Neuronal stem cell (in vitro differentiated cells): ENCODE data around the gene CROCC2.
A peak's percentile ranks its signal among the peaks of the same experiment; 100 is the strongest.

ENCODE experiments used
- DNase-seq: peaks from one replicate; pipeline ENCODE4 v3.0.0-alpha.2; 2013; ENCODE audit warnings: low spot score
- H2AFZ ChIP-seq: one replicate; pipeline ENCODE4 v1.6.1; 2013; ENCODE audit warnings: mild to moderate bottlenecking, low read length, inconsistent platforms
- H2AK5ac ChIP-seq: 2 replicates; pipeline ENCODE4 v1.6.1; 2013; ENCODE audit warnings: low read depth, mild to moderate bottlenecking, inconsistent platforms, low read length, moderate library complexity, mixed read lengths
- H2BK120ac ChIP-seq: 2 replicates; pipeline ENCODE4 v1.6.1; 2013; ENCODE audit warnings: low read depth, mild to moderate bottlenecking, inconsistent platforms, low read length, moderate library complexity, mixed read lengths
- H2BK12ac ChIP-seq: one replicate; pipeline ENCODE4 v1.6.1; 2013; ENCODE audit warnings: low read length, inconsistent platforms
- H2BK15ac ChIP-seq: 2 replicates; pipeline ENCODE4 v1.6.1; 2013; ENCODE audit warnings: mild to moderate bottlenecking, low read length, inconsistent platforms, mixed read lengths
- H2BK5ac ChIP-seq: one replicate; pipeline ENCODE4 v1.6.1; 2013; ENCODE audit warnings: inconsistent platforms, mild to moderate bottlenecking, low read length, moderate library complexity
- H3K14ac ChIP-seq: one replicate; pipeline ENCODE4 v1.6.1; 2013; ENCODE audit warnings: low read length, inconsistent platforms
- H3K18ac ChIP-seq: 2 replicates; pipeline ENCODE4 v1.6.1; 2013; ENCODE audit warnings: low read length, inconsistent platforms
- H3K23ac ChIP-seq: 2 replicates; pipeline ENCODE4 v1.6.1; 2013; ENCODE audit warnings: low read depth, mild to moderate bottlenecking, mixed read lengths, low read length, inconsistent platforms; ENCODE audit not compliant: poor library complexity
- H3K27ac ChIP-seq: replicated peaks from 3 replicates; pipeline ENCODE4 v1.5.1; 2013; ENCODE audit warnings: low read length, inconsistent platforms
- H3K27me3 ChIP-seq, 3 experiments: 2 replicates each; pipeline ENCODE4 v1.6.1; 2013; ENCODE audit warnings: low read length in 3 of 3, mild to moderate bottlenecking in 2 of 3, inconsistent platforms in 1 of 3, low read depth in 1 of 3, mixed read lengths in 1 of 3, moderate library complexity in 1 of 3; ENCODE audit not compliant: control insufficient read depth in 3 of 3, insufficient read depth in 3 of 3
- H3K36me3 ChIP-seq, 2 donors: replicated peaks in 1 of 2; 2 replicates each; pipeline ENCODE4 v1.6.1; 2013; ENCODE audit warnings: low read length in 2 of 2; ENCODE audit not compliant: control insufficient read depth in 2 of 2, insufficient read depth in 2 of 2
- H3K4ac ChIP-seq: 2 replicates; pipeline ENCODE4 v1.6.1; 2013; ENCODE audit warnings: inconsistent platforms, mild to moderate bottlenecking, low read length, moderate library complexity
- H3K4me1 ChIP-seq, 2 donors: 1 replicate in 1 of 2; 2 replicates in 1 of 2; pipeline ENCODE4 v1.6.1; 2013; ENCODE audit warnings: low read length in 2 of 2, low read depth in 1 of 2; ENCODE audit not compliant: control insufficient read depth in 2 of 2, insufficient read depth in 1 of 2
- H3K4me2 ChIP-seq: one replicate; pipeline ENCODE4 v1.6.1; 2013; ENCODE audit warnings: mild to moderate bottlenecking, low read length, inconsistent platforms; ENCODE audit not compliant: insufficient read depth, poor library complexity, severe bottlenecking
- H3K4me3 ChIP-seq, 2 donors: 2 replicates each; pipeline ENCODE4 v1.5.1; 2013; ENCODE audit warnings: low read length in 2 of 2, mild to moderate bottlenecking in 2 of 2, inconsistent platforms in 1 of 2, moderate library complexity in 1 of 2
- H3K79me1 ChIP-seq: one replicate; pipeline ENCODE4 v1.6.1; 2013; ENCODE audit warnings: low read depth, mild to moderate bottlenecking, inconsistent platforms, low read length, moderate library complexity
- H3K9ac ChIP-seq: one replicate; pipeline ENCODE4 v1.6.1; 2013; ENCODE audit warnings: mild to moderate bottlenecking, low read depth, low read length, inconsistent platforms; ENCODE audit not compliant: poor library complexity
- H3K9me3 ChIP-seq, 2 donors: replicated peaks in 1 of 2; 2 replicates each; pipeline versions ENCODE3 to v1.6.1; 2013; ENCODE audit warnings: low read length in 2 of 2, mild to moderate bottlenecking in 2 of 2, inconsistent platforms in 1 of 2, low read depth in 1 of 2, mixed read lengths in 1 of 2, moderate library complexity in 1 of 2; ENCODE audit not compliant: control insufficient read depth in 2 of 2, insufficient read depth in 1 of 2
- H4K8ac ChIP-seq: one replicate; pipeline ENCODE4 v1.6.1; 2013; ENCODE audit warnings: low read depth, mild to moderate bottlenecking, inconsistent platforms, low read length, moderate library complexity
- H4K91ac ChIP-seq: one replicate; pipeline ENCODE4 v1.6.1; 2013; ENCODE audit warnings: low read length, low read depth, mild to moderate bottlenecking, inconsistent platforms; ENCODE audit not compliant: poor library complexity
- WGBS, 2 donors: extraction: QIAGEN DNeasy Blood & Tissue Kit; methylation state at CpG; one replicate each; pipeline ENCODE4 v1.1.7; 2013; ENCODE audit warnings: missing lambda C conversion rate in 2 of 2, mixed read lengths in 1 of 2; ENCODE audit not compliant: insufficient read length in 2 of 2, insufficient replicate concordance in 1 of 2; ENCODE audit errors: extremely low coverage in 2 of 2; 5-methylcytosine and 5-hydroxymethylcytosine counted together

The CROCC2 gene

DNA sequence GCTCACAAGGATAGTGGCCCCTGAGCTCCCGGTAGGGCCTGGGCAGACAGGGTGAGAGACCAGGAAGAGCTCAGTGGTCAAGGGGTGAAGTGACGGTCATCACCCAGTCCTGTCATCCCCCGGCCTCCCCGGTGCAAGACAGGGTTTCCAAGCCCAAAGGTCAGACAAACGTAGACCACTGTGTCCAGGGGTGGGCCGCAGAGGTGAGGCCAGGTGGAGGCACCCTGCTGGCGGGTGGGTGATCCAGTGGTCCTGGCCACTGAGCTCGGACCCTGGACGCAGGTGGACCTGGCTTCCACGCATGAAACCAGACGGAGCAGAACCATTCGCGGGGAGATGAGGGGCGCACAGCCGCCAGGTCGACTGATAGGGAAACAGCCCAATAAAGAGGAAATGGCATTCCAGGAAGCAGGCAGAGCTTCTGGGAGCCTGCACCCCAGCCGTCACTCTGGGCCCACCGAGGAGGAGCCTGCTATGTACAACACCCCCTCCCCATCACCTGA, 77.9 kb downstream of the CROCC2 start:
- H2BK12ac ChIP-seq = no peak overlapping the region
- peak overlapping the region; percentile 80 for H3K18ac ChIP-seq
- peak overlapping the region in 1 of 2 donors; percentile 2 for H3K4me3 ChIP-seq
- peaks cover 1% of the 10 kb centered on the region for H3K79me1 ChIP-seq
- H3K4me1 ChIP-seq = peaks cover 0 to 2% of the 10 kb centered on the region in 2 donors
- no peak overlapping the region for H2BK15ac ChIP-seq
- H3K4ac ChIP-seq = no peak overlapping the region
- H2BK120ac ChIP-seq = no peak overlapping the region
- no peak overlapping the region for H3K4me2 ChIP-seq
- H3K23ac ChIP-seq = peak overlapping the region; percentile 3
- no peak overlapping the region for H3K9ac ChIP-seq
- H4K8ac ChIP-seq = no peak overlapping the region
- H2AFZ ChIP-seq = no peak overlapping the region
- no CpG with 5 or more reads among the region's 18 CpGs for WGBS, 2 donors
- H4K91ac ChIP-seq = no peak overlapping the region
- H3K27me3 ChIP-seq = peaks cover 0 to 57% (median 19%) of the 10 kb centered on the region in 3 experiments
- no peak for DNase-seq
- H3K36me3 ChIP-seq = no peaks in the 10 kb centered on the region
- peak overlapping the region; percentile 68 for H2AK5ac ChIP-seq
- no peak overlapping the region for H2BK5ac ChIP-seq
- peaks cover 0 to 12% of the 10 kb centered on the region in 2 donors for H3K9me3 ChIP-seq
- no peak overlapping the region for H3K14ac ChIP-seq
- H3K27ac ChIP-seq = no peak overlapping the region

GRCh38 chr2:240985881-240986786, 80.0 kb downstream of the CROCC2 start:
- H2BK5ac ChIP-seq = no peak overlapping the region
- no peak overlapping the region for H2AK5ac ChIP-seq
- H3K4me3 ChIP-seq = no peak overlapping the region
- peaks cover 0 to 12% of the 10 kb centered on the region in 2 donors for H3K9me3 ChIP-seq
- H4K91ac ChIP-seq = no peak overlapping the region
- no peak overlapping the region for H3K4me2 ChIP-seq
- H3K27me3 ChIP-seq = peaks cover 0 to 74% (median 19%) of the 10 kb centered on the region in 3 experiments
- H4K8ac ChIP-seq = no peak overlapping the region
- no peaks in the 10 kb centered on the region for H3K36me3 ChIP-seq
- H3K4me1 ChIP-seq = peaks cover 0 to 2% of the 10 kb centered on the region in 2 donors
- peak overlapping the region; percentile 9 for H2BK15ac ChIP-seq
- no peak overlapping the region for H2AFZ ChIP-seq
- peak overlapping the region; percentile 89 for H3K14ac ChIP-seq
- H2BK12ac ChIP-seq = no peak overlapping the region
- H3K79me1 ChIP-seq = peaks cover 1% of the 10 kb centered on the region
- no CpG with 5 or more reads among the region's 20 CpGs for WGBS, 2 donors
- no peak overlapping the region for H3K23ac ChIP-seq
- no peak overlapping the region for H3K27ac ChIP-seq
- no peak overlapping the region for H3K9ac ChIP-seq
- H3K4ac ChIP-seq = no peak overlapping the region
- H3K18ac ChIP-seq = peak overlapping the region; percentile 71
- no peak for DNase-seq
- no peak overlapping the region for H2BK120ac ChIP-seq

DNA sequence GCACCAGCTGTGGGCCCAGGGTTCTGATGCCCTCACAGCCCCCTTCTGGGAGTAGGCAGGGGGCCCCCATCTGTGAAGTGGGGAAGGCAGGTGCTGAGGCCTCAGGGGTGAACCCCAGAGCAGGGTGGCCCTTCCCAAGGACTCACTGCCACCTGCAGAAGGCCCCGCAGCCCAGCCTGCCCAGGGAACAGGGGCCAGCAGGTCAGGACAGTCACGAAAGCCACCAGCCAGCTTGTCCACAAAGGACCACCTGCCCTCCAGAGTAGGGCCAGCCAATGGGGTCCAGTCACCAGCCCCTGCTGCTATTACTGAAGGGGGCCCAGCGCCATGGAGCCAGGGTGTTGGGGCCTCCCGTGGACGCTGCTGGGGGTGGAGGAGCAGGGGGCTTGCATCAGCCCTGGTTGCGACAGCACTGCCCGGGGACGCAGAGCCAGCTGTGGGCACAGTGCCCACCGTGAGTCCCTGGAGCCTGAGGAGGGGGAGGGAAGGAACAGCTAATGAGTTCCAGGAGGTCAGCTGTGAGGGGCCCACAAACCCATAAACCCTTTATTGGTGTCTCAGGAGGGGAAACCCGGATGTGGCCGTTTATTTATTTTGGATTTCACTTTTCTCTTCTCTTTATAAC, 80.8 kb downstream of the CROCC2 start:
- H3K27me3 ChIP-seq = peaks cover 0 to 72% (median 18%) of the 10 kb centered on the region in 3 experiments
- H3K4me3 ChIP-seq = no peak overlapping the region
- no peak overlapping the region for H2AFZ ChIP-seq
- H3K27ac ChIP-seq = no peak overlapping the region
- no peak overlapping the region for H2BK15ac ChIP-seq
- no peak overlapping the region for H3K23ac ChIP-seq
- no peaks in the 10 kb centered on the region for H3K36me3 ChIP-seq
- H3K79me1 ChIP-seq = peaks cover 1% of the 10 kb centered on the region
- H4K8ac ChIP-seq = no peak overlapping the region
- H3K9ac ChIP-seq = no peak overlapping the region
- peak overlapping the region; percentile 57 for H3K18ac ChIP-seq
- H2AK5ac ChIP-seq = no peak overlapping the region
- no peak overlapping the region for H3K4ac ChIP-seq
- DNase-seq = no peak
- peaks cover 0 to 12% of the 10 kb centered on the region in 2 donors for H3K9me3 ChIP-seq
- H3K4me2 ChIP-seq = no peak overlapping the region
- no peak overlapping the region for H4K91ac ChIP-seq
- H3K4me1 ChIP-seq = peaks cover 0 to 2% of the 10 kb centered on the region in 2 donors
- H2BK5ac ChIP-seq = no peak overlapping the region
- peak overlapping the region; percentile 72 for H2BK120ac ChIP-seq
- H3K14ac ChIP-seq = peak overlapping the region; percentile 21
- no CpG with 5 or more reads among the region's 11 CpGs for WGBS, 2 donors
- no peak overlapping the region for H2BK12ac ChIP-seq

- Histone ChIP-seq H2BK15ac (no peak overlapping the region), H2BK12ac (no peak overlapping the region), H3K4me2 (no peak overlapping the region), H3K14ac (no peak overlapping the region), H2BK120ac (no peak overlapping the region), H4K91ac (no peak overlapping the region), H3K18ac (peak overlapping the region; percentile 61), H3K4me3 (no peak overlapping the region), H3K36me3 (no peaks in the 10 kb centered on the region), H3K23ac (no peak overlapping the region), H4K8ac (no peak overlapping the region), H3K79me1 (peaks cover 1% of the 10 kb centered on the region), H3K27ac (no peak overlapping the region), H3K9me3 (peaks cover 0 to 10% of the 10 kb centered on the region in 2 donors), H2AFZ (no peak overlapping the region), H3K9ac (peak overlapping the region; percentile 7), H2AK5ac (no peak overlapping the region), H3K4me1 (peaks cover 0 to 2% of the 10 kb centered on the region in 2 donors), H2BK5ac (no peak overlapping the region), H3K4ac (no peak overlapping the region), H3K27me3 (peaks cover 0 to 72% (median 11%) of the 10 kb centered on the region in 3 experiments)
- no CpG with 5 or more reads among the region's 6 CpGs for WGBS, 2 donors
- DNase-seq = no peak
Measured at GRCh38 chr2:240987588-240987987, 81.5 kb downstream of the CROCC2 start.
